GM21825 (cell line): ENCODE results near the gene SORCS3.

Experiments
- ATAC-seq: cut with Tn5 transposase; IDR thresholded peaks from one replicate; pipeline ENCODE4 v1.9.1; 2021; ENCODE audit warnings: mild to moderate bottlenecking, moderate library complexity; ENCODE audit not compliant: unreplicated experiment

Gene SORCS3

GRCh38 chr10:104641187-104641936 is at the start of gene SORCS3:
Gene SORCS3 (plus strand): TSS chr10:104641290.
- no peak for ATAC-seq

- ATAC-seq = no peak
These were observed 49.6 kb upstream of the SORCS3 start for GRCh38 chr10:104591441-104591840.

GRCh38 chr10:104601166-104601565 is 39.9 kb upstream of the SORCS3 start:
- ATAC-seq = no peak

- no peak for ATAC-seq
These were observed 32.8 kb upstream of the SORCS3 start for GRCh38 chr10:104608091-104608828.

GRCh38 chr10:104612571-104613205 is 28.4 kb upstream of the SORCS3 start:
- ATAC-seq = no peak

- no peak for ATAC-seq
These were observed 27.7 kb upstream of the SORCS3 start for GRCh38 chr10:104613406-104613805.

GRCh38 chr10:104614245-104614831 is 26.8 kb upstream of the SORCS3 start:
- ATAC-seq = no peak

GRCh38 chr10:104615136-104615535 is 26.0 kb upstream of the SORCS3 start:
- no peak for ATAC-seq

- no peak for ATAC-seq
These were observed 23.3 kb upstream of the SORCS3 start for GRCh38 chr10:104617831-104618230.

- ATAC-seq = no peak
These were observed 18.9 kb upstream of the SORCS3 start for GRCh38 chr10:104622175-104622574.

GRCh38 chr10:104622598-104623209 is 18.4 kb upstream of the SORCS3 start:
- no peak for ATAC-seq

GRCh38 chr10:104630731-104631130 is 10.4 kb upstream of the SORCS3 start:
- no peak for ATAC-seq

GRCh38 chr10:104631946-104632345 is 9.1 kb upstream of the SORCS3 start:
- no peak for ATAC-seq

- no peak for ATAC-seq
These were observed 2.1 kb upstream of the SORCS3 start for GRCh38 chr10:104638861-104639589.

GRCh38 chr10:104639590-104640338 is 1.3 kb upstream of the SORCS3 start:
- no peak for ATAC-seq

- ATAC-seq = no peak
These were observed 527 bp upstream of the SORCS3 start for GRCh38 chr10:104640339-104641186.

- ATAC-seq = no peak
These were observed 1.0 kb downstream of the SORCS3 start for GRCh38 chr10:104641937-104642657.

GRCh38 chr10:104642658-104643302 is 1.7 kb downstream of the SORCS3 start:
- ATAC-seq = no peak
